Stimulated activated CD8-positive, alpha-beta memory T cell treated with anti-CD3 and anti-CD28 coated beads, Interleukin-4, amount 100 ng/mL, for 24 hours (primary cell): ENCODE data around the gene GRIN1.

ENCODE experiments used
- DNase-seq: peaks from one replicate; pipeline ENCODE4 v3.0.0-alpha.2; 2020; ENCODE audit warnings: low read depth

Gene GRIN1

GRCh38 chr9:137164370-137165249, 25.7 kb downstream of the GRIN1 start:
- no peak for DNase-seq

DNA sequence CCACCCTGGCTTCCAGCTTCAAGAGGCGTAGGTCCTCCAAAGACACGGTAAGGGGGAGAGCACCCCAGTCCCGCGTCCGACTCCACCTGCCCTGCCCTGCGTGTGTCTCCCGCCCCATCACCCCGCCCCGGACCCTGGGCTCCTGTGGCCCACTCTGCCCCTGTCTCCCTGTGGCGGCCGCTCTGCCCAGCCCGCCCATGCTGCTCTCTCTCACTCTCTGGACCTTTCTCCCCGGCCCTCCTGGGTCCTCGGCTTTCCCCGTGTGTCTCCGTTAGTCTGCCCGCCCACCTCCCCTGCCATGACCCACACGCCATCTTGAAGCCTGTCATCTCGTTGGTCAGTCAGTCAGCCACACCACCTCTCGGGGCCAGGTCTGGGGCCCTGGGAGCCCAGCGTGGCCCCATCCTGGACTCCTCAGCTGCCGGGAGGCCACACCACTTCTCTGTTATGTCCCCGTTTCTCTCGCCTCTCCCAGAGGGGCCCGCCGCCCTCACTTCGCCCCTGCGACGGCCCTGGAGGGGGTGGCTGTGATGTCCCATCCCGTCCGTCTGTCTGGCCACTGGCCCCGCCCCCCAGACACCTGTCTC, 26.4 kb downstream of the GRIN1 start:
- DNase-seq, result no peak

- DNase-seq, result no peak
Observed at GRCh38 chr9:137166380-137167229, 27.7 kb downstream of the GRIN1 start.

DNA sequence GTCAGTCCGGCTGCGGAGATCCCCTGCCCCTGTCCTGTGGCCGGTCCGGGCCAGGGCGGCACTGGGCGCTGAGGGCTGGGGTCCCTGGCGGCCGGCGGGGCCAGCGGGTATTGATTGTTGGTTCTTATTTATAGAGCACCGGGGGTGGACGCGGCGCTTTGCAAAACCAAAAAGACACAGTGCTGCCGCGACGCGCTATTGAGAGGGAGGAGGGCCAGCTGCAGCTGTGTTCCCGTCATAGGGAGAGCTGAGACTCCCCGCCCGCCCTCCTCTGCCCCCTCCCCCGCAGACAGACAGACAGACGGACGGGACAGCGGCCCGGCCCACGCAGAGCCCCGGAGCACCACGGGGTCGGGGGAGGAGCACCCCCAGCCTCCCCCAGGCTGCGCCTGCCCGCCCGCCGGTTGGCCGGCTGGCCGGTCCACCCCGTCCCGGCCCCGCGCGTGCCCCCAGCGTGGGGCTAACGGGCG, 28.4 kb downstream of the GRIN1 start:
- DNase-seq, result no peak

GRCh38 chr9:137167747-137168572, 29.0 kb downstream of the GRIN1 start:
- no peak for DNase-seq

DNA sequence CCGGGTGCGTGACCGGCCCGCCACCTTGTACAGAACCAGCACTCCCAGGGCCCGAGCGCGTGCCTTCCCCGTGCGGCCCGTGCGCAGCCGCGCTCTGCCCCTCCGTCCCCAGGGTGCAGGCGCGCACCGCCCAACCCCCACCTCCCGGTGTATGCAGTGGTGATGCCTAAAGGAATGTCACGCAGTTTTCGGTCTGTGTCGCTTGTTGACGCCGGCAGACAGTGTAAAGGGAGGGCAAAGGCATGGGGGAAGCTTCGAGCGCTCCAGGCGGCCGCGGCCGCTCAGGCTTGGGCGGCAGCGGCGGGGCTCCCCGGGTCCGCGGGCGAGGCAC, 29.6 kb downstream of the GRIN1 start:
- no peak for DNase-seq

DNA sequence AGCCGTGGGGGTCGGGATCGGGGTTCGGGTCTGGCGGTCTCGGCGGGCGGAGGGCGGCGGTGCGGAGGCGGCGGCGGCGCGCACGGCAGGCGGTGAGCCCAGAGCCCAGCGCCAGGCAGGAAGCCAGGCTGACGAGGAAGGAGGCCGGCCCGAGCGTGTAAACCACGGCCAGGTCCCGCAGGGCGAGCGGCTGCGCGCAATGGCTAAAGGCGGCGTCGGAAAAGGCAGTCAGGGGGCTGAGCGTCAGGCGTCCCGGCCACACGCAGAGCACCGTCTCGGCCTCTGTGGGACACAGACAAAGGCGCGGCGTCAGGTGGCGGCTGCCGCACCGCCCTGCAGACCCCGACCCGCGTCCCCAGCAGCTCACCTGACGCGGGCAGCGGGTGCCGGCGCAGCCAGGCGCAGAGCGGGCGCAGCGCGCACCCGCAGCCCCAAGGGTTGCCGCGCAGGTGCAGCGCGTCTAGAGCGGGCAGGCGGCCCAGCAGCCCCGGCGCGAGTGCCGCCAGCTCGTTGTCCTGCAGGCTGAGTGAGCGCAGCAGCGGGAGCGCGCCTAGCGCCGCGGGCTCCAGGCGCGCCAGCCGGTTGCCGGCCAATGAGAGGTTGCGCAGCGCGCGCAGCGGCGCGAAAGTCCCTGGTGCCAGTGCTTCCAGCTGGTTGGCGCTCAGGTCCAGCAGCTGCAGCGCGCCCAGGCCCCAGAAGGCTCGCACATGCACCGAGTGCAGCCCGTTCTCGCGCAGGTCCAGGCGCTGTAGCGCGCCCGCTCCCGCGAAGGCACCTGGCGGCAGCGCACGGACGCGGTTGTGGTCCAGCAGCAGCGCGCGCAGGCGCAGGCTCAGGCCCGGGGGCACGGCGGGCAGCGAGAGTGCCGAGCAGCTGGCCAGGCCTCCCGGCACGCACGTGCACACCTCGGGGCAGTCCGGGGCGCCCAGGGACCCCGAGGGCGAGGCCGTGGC, 30.2 kb downstream of the GRIN1 start:
- DNase-seq, result no peak

DNA sequence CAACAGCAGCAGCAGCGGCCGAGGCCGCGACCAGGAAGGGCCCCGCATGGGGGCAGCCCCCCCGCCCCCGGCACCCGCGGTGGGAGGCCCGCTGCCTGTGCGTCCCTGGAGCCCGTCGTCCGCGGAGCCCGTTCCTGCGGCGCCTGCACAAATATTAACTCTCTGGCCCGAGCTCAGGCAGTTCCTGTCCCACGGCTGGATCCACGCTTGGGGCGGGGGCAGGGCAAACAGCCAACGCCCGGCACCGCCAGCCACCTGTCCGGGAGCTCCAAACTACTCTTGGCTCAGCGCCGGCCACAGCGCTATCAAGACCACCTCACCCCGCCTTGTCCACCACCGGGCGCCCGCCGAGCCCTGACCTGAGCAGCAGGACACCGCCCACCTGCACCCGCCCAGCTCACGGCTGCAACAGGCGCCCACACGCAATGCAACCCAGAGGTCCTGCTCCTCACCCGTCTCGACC, 31.0 kb downstream of the GRIN1 start, which contains the start of gene LRRC26:
TSS of gene LRRC26 (minus strand) at position 156 of the 463 bp plus-strand sequence. CDS start at position 48, 108 bp downstream.
- DNase-seq, result no peak

GRCh38 chr9:137170486-137171148, 31.7 kb downstream of the GRIN1 start:
- no peak for DNase-seq

GRCh38 chr9:137171149-137171900, 32.4 kb downstream of the GRIN1 start:
- DNase-seq, result no peak

- no peak for DNase-seq
Observed at GRCh38 chr9:137172901-137173795, 34.2 kb downstream of the GRIN1 start.

DNA sequence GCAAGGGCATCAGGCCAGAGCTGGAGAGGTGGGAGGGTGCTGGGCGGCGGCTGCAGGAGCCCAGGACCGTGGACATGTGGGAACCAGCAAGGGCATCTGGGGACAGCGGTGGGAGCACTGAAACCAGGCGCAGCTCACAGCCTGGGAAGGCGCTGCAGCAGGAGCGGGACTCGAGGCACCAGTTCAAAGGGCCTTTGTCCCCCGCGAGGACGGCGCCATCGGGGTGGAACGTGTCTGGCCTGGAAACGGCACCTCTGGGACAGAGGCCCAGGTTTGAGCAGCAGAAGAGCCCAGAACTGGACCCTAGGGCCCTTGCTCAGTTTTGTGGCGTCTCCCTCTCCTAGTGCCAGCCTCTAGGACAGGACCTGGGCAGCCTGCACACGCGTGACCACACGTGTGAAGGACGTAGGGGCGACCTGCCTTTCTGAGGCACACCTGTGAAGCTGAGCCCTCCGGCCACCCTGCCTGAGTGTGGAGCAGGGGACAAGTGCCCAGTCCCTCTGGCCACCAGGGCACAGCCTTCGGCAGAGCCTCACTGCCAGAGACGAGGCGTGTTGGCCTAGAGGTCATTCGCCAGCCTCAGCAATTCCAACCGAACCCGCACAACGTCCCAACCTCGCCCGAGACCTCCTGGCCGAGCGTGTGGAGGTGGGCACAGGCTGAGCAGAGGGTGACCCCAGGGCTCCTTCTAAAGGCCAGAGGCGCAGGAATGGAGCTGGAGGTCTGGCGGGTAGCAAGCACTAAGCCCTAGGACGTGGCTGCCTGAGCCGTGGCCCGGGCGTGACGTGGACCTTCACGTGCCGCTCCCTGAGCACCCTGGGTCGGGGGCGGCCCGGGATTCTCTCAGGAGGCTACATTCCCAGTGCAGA, 35.1 kb downstream of the GRIN1 start:
- no peak for DNase-seq

DNA sequence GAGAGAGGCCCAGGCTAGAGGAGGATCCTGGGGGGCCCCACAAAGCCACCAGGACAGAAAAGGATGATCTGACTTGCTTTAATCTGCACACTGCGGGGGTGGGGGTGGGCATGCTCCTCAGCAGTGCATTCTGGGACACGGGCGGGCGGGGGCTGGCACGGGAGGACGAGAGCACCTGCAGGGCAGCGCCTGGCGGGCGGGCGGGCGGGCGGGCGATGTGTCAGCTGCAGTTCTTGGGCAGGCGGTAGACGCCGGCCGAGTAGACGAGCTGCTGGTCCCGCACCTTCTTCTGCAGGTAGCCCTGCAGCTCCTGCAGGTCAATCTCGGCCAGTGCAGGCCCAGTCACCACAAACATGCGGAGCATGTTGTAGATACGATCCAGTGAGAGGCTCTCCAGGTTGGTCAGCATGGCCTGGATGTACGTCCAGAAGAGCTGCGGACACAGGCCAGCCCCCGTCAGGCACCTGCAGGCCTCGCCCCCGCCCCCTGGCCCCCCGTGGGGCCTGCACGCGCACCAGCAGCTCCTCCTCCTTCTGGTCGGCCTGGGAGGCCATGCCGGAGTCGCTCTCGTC, 35.9 kb downstream of the GRIN1 start:
- no peak for DNase-seq

DNA sequence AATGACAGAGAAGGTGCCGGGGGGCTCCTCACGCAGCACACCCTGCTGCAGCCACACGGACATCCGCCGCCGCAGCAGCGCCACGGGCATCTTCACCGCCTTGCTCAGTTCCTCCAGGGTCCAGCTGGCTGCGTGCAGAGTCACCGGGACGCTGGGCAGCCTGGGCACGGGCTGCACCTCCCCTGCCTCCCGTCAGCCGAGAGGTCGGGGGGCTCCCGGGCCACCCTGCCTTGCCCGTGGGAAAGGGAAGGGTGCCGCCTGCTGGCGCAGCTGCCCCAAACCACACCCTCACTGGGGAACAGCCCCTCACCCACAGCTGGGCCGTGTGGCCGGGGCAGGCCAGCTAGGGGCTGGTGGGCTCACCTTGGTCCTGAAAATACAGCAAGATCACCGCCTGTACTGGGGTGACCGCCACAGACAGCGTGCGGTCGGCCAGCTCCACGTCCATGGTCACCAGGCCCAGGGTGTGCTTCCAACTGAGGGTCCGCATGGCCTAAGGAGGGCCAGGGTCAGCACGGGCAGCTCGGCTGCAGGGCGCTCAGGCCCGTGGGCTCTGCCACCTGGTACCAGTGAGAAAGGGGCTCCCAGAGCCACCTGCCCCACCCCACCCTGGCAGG, 36.5 kb downstream of the GRIN1 start:
- no peak for DNase-seq

GRCh38 chr9:137176302-137177182, 37.6 kb downstream of the GRIN1 start:
- DNase-seq, result no peak
